COLO668 (cell line): ENCODE data around the gene XAGE3.
"Not testable (repeated sequence)": the region's sequence is repeated elsewhere in the genome, so short reads cannot be mapped to it uniquely, and the experiment has no call there.

Experiments used
- DNase-seq: peaks from one replicate; lab custom pipeline; 2025; ENCODE audit not compliant: unreplicated experiment; lab: John Stamatoyannopoulos, UW

Gene XAGE3

GRCh38 chrX:52843619-52844018 is 24.3 kb downstream of the XAGE3 start:
- DNase-seq, result not testable (repeated sequence)

- no peak for DNase-seq
These were observed 28.7 kb downstream of the XAGE3 start for GRCh38 chrX:52839137-52839536.

- DNase-seq, result no peak
These were observed 37.3 kb downstream of the XAGE3 start for GRCh38 chrX:52830551-52830950.

GRCh38 chrX:52824608-52825007 is 43.3 kb downstream of the XAGE3 start:
- DNase-seq, result no peak

- no peak for DNase-seq
These were observed 46.7 kb downstream of the XAGE3 start for GRCh38 chrX:52821079-52821760.

- no peak for DNase-seq
These were observed 48.1 kb downstream of the XAGE3 start for GRCh38 chrX:52819788-52820187.
